Astrocyte of the spinal cord (primary cell): ENCODE data around the gene SLC7A1.

Source experiments
- DNase-seq: peaks from one replicate; pipeline ENCODE4 v3.0.0; 2011; ENCODE audit warnings: low read depth, low spot score
- H3K4me3 ChIP-seq: 2 replicates; pipeline ENCODE4 v1.5.1; 2011; ENCODE audit warnings: low read depth, mild to moderate bottlenecking, low read length, moderate library complexity
- in situ Hi-C: cut with HindIII; loops from 2 replicates; pipeline ENCODE4 v1.10.0; 2017; ENCODE audit warnings: low sequenced_read_pairs
- TF ChIP-seq, protein P1 (sequence below): IDR thresholded peaks from 2 replicates; pipeline ENCODE4 v1.5.1; 2012; ENCODE audit warnings: low read depth, mild to moderate bottlenecking, low read length, inconsistent platforms

SLC7A1 gene

DNA sequence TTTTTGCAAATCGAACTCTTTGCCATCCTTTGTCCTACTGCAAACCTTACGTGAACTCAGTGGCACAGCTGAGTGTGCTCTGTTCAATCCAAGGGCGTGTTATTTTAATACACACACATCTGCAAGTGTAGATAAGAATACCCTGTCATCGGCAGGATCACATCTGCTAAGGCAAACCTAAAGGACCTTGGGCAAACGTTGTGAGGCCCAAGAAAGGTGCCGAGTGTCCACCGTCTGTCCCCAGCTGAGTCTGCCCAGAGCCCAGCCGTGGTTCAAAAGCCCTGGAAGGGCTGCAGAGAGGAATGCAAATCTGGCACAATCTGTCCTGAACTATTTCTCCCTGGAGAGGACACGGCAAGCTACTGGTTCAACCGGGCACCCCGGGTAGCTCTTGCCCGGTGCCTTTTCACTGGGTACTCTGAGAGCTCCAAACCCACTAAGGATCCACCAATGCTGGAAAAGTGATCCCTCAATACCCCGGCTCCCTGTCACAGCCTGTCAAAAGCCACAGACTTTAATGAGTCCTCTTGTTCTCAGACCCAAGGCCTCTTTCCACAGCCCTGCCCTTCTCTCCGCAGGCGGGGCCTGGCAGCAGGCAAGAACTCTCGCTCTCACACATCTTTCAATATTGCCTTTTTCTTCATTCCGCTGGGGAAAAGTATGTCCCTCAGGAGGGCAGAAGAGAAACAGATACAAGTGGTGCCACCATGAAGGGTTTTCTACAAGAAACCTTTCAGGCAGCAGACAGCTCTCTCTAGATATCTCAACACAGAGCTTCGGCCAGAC is 17.0 kb downstream of the SLC7A1 start:
- in situ Hi-C loops, result no loop called here
- TF ChIP-seq, protein P1, sequence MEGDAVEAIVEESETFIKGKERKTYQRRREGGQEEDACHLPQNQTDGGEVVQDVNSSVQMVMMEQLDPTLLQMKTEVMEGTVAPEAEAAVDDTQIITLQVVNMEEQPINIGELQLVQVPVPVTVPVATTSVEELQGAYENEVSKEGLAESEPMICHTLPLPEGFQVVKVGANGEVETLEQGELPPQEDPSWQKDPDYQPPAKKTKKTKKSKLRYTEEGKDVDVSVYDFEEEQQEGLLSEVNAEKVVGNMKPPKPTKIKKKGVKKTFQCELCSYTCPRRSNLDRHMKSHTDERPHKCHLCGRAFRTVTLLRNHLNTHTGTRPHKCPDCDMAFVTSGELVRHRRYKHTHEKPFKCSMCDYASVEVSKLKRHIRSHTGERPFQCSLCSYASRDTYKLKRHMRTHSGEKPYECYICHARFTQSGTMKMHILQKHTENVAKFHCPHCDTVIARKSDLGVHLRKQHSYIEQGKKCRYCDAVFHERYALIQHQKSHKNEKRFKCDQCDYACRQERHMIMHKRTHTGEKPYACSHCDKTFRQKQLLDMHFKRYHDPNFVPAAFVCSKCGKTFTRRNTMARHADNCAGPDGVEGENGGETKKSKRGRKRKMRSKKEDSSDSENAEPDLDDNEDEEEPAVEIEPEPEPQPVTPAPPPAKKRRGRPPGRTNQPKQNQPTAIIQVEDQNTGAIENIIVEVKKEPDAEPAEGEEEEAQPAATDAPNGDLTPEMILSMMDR, result no peak
- DNase-seq, result no peak

GRCh38 chr13:29577136-29578051 is 18.1 kb downstream of the SLC7A1 start:
- no peak for DNase-seq
- in situ Hi-C loops, result no loop called here
- TF ChIP-seq, protein P1, result no peak
- H3K4me3 ChIP-seq, result no peak overlapping the region

More for the DNA sequence above, 17.0 kb downstream of the SLC7A1 start:
- no peak overlapping the region for H3K4me3 ChIP-seq

- TF ChIP-seq, protein P1, result no peak
- H3K4me3 ChIP-seq, result no peak overlapping the region
- in situ Hi-C loops, result no loop called here
- DNase-seq, result no peak
These were observed 18.9 kb downstream of the SLC7A1 start for GRCh38 chr13:29576581-29576980.

DNA sequence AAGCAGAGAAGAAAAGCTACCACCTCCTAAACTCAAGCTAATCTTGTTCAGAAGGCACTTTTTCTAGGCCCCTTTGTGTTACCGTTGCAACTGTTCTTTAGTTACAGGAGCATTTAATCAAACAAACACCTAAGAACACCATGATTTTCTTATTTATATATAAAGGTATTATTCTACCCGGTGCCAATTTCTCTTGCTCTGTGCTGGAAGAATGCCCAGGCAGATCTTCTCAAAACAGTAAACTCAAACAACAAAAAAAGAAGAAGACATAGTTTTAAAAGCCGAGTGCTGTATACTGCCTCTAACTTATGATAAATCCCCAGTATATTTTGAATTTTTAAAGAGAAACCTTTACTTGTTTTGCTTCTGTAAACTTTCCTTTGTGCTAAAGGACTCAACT is 20.4 kb downstream of the SLC7A1 start:
- TF ChIP-seq, protein P1, result no peak
- in situ Hi-C loops, result no loop called here
- no peak for DNase-seq
- no peak overlapping the region for H3K4me3 ChIP-seq

GRCh38 chr13:29573190-29573589 is 22.3 kb downstream of the SLC7A1 start:
- in situ Hi-C loops, result no loop called here
- TF ChIP-seq, protein P1, result no peak
- no peak overlapping the region for H3K4me3 ChIP-seq
- no peak for DNase-seq

- no peak overlapping the region for H3K4me3 ChIP-seq
- TF ChIP-seq, protein P1, result no peak
- in situ Hi-C loops, result no loop called here
- no peak for DNase-seq
These were observed 22.9 kb downstream of the SLC7A1 start for GRCh38 chr13:29572575-29572974.
